Measurements from ENCODE around the gene RMC1. TPM values are rescaled to one million over a fixed set of nuclear protein-coding genes. Genes with fewer than 3 reads are reported as not detected.
A peak's percentile ranks its signal among the peaks of the same experiment; 100 is the strongest.

RMC1 gene
- total and polyA plus RNA-seq, 2 of the 13 experiments (the other 11 are each of a cell fraction or from before 2014, with no cell fraction given) = 9.4 to 19.5 TPM

DNA sequence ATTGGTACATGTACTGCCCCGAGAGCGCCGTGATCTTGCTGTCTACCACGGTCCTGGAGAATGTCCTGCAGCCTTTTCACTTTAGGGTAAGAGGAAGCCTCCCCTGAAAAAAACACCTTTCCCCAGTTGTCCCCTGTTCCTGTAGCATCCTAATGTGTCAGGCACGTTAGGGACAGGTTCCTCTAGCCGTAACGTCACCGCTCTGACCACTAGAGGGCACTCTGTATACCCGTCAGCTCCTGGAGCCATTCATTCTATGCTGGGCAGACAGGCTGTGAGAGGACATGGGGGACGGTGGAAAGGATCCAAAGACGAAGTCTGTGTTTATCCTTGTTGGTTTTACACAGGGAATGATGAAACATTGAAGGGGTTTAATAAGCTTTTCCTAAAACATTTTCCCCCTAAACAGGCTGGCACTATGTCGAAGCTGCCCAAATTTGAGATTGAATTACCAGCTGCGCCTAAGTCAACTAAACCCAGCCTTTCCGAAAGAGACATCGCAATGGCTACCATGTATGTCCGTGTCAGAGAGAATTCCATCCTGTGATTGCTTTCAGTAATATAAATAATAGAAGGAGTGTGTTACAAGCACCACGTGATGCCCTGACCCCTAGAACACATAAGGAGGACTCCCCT is 12.7 kb downstream of the RMC1 start (continued):
- TF ChIP-seq, protein P1, sequence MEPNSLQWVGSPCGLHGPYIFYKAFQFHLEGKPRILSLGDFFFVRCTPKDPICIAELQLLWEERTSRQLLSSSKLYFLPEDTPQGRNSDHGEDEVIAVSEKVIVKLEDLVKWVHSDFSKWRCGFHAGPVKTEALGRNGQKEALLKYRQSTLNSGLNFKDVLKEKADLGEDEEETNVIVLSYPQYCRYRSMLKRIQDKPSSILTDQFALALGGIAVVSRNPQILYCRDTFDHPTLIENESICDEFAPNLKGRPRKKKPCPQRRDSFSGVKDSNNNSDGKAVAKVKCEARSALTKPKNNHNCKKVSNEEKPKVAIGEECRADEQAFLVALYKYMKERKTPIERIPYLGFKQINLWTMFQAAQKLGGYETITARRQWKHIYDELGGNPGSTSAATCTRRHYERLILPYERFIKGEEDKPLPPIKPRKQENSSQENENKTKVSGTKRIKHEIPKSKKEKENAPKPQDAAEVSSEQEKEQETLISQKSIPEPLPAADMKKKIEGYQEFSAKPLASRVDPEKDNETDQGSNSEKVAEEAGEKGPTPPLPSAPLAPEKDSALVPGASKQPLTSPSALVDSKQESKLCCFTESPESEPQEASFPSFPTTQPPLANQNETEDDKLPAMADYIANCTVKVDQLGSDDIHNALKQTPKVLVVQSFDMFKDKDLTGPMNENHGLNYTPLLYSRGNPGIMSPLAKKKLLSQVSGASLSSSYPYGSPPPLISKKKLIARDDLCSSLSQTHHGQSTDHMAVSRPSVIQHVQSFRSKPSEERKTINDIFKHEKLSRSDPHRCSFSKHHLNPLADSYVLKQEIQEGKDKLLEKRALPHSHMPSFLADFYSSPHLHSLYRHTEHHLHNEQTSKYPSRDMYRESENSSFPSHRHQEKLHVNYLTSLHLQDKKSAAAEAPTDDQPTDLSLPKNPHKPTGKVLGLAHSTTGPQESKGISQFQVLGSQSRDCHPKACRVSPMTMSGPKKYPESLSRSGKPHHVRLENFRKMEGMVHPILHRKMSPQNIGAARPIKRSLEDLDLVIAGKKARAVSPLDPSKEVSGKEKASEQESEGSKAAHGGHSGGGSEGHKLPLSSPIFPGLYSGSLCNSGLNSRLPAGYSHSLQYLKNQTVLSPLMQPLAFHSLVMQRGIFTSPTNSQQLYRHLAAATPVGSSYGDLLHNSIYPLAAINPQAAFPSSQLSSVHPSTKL (CRISPR knock-in tag; IDR thresholded peaks at IDR 0.05) = 0 out of 2 replicates have a peak, but pooled peaks have one; percentile 19
- TF ChIP-seq SALL1 (CRISPR knock-in tag; IDR thresholded peaks at IDR 0.05) = peak; percentile 42; the same call in 1 of the 2 replicates
- 0 out of 2 replicates have a peak, but pooled peaks have one; percentile 49 for TF ChIP-seq JUN (CRISPR knock-in tag; IDR thresholded peaks at IDR 0.05)
- TF ChIP-seq, protein P2, sequence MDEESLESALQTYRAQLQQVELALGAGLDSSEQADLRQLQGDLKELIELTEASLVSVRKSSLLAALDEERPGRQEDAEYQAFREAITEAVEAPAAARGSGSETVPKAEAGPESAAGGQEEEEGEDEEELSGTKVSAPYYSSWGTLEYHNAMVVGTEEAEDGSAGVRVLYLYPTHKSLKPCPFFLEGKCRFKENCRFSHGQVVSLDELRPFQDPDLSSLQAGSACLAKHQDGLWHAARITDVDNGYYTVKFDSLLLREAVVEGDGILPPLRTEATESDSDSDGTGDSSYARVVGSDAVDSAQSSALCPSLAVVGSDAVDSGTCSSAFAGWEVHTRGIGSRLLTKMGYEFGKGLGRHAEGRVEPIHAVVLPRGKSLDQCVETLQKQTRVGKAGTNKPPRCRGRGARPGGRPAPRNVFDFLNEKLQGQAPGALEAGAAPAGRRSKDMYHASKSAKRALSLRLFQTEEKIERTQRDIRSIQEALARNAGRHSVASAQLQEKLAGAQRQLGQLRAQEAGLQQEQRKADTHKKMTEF (CRISPR knock-in tag; IDR thresholded peaks at IDR 0.05) = 0 out of 2 replicates have a peak, but pooled peaks have one; percentile 25
- 0 out of 2 replicates have a peak, but pooled peaks have one; percentile 37 for TF ChIP-seq ELF3 (CRISPR knock-in tag; IDR thresholded peaks at IDR 0.05)
- no peak for TF ChIP-seq SRF (IDR thresholded peaks at IDR 0.05; ENCODE audit: low read depth, low read length)
- TF ChIP-seq ZNF614 (CRISPR knock-in tag; IDR thresholded peaks at IDR 0.05; ENCODE audit: borderline replicate concordance) = 0 out of 2 replicates have a peak, but pooled peaks have one; percentile 49
- peak; percentile 59; the same call in 1 of the 2 replicates for TF ChIP-seq ERF (CRISPR knock-in tag; IDR thresholded peaks at IDR 0.05)
- TF ChIP-seq, protein P3, sequence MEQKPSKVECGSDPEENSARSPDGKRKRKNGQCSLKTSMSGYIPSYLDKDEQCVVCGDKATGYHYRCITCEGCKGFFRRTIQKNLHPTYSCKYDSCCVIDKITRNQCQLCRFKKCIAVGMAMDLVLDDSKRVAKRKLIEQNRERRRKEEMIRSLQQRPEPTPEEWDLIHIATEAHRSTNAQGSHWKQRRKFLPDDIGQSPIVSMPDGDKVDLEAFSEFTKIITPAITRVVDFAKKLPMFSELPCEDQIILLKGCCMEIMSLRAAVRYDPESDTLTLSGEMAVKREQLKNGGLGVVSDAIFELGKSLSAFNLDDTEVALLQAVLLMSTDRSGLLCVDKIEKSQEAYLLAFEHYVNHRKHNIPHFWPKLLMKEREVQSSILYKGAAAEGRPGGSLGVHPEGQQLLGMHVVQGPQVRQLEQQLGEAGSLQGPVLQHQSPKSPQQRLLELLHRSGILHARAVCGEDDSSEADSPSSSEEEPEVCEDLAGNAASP (CRISPR knock-in tag; IDR thresholded peaks at IDR 0.05; ENCODE audit: borderline replicate concordance) = 0 out of 2 replicates have a peak, but pooled peaks have one; percentile 23
- TF ChIP-seq, protein P4, sequence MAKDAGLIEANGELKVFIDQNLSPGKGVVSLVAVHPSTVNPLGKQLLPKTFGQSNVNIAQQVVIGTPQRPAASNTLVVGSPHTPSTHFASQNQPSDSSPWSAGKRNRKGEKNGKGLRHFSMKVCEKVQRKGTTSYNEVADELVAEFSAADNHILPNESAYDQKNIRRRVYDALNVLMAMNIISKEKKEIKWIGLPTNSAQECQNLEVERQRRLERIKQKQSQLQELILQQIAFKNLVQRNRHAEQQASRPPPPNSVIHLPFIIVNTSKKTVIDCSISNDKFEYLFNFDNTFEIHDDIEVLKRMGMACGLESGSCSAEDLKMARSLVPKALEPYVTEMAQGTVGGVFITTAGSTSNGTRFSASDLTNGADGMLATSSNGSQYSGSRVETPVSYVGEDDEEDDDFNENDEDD (CRISPR knock-in tag; IDR thresholded peaks at IDR 0.05; ENCODE audit: borderline replicate concordance) = peak; percentile 36; the same call in 1 of the 2 replicates
- TF ChIP-seq NR3C1 (CRISPR knock-in tag; IDR thresholded peaks at IDR 0.05) = no peak
- TF ChIP-seq KDM6A (CRISPR knock-in tag; IDR thresholded peaks at IDR 0.05; ENCODE audit: low read depth) = no peak
- TF ChIP-seq SAP130 (CRISPR knock-in tag; IDR thresholded peaks at IDR 0.05; ENCODE audit: low read depth) = peak; percentile 71
- TF ChIP-seq, protein P5, sequence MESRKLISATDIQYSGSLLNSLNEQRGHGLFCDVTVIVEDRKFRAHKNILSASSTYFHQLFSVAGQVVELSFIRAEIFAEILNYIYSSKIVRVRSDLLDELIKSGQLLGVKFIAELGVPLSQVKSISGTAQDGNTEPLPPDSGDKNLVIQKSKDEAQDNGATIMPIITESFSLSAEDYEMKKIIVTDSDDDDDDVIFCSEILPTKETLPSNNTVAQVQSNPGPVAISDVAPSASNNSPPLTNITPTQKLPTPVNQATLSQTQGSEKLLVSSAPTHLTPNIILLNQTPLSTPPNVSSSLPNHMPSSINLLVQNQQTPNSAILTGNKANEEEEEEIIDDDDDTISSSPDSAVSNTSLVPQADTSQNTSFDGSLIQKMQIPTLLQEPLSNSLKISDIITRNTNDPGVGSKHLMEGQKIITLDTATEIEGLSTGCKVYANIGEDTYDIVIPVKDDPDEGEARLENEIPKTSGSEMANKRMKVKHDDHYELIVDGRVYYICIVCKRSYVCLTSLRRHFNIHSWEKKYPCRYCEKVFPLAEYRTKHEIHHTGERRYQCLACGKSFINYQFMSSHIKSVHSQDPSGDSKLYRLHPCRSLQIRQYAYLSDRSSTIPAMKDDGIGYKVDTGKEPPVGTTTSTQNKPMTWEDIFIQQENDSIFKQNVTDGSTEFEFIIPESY (CRISPR knock-in tag; IDR thresholded peaks at IDR 0.05) = 0 out of 2 replicates have a peak, but pooled peaks have one; percentile 28
- 0 out of 2 replicates have a peak, but pooled peaks have one; percentile 7 for TF ChIP-seq CEBPG (CRISPR knock-in tag; IDR thresholded peaks at IDR 0.05)
- 0 out of 2 replicates have a peak, but pooled peaks have one; percentile 28 for TF ChIP-seq FOXA3 (CRISPR knock-in tag; IDR thresholded peaks at IDR 0.05)
- no peak for TF ChIP-seq ZNF510 (CRISPR knock-in tag; IDR thresholded peaks at IDR 0.05; ENCODE audit: low read depth)

Data from HepG2 (cell line).